NK-92 (cell line): ENCODE data around the gene ARHGEF4.
"Not testable (repeated sequence)": the region's sequence is repeated elsewhere in the genome, so short reads cannot be mapped to it uniquely, and the experiment has no call there.

Source experiments
- DNase-seq: peaks from one replicate; lab custom pipeline; 2025; ENCODE audit not compliant: unreplicated experiment; lab: John Stamatoyannopoulos, UW

ARHGEF4 gene

GRCh38 chr2:130966149-130966774, 129.5 kb downstream of the ARHGEF4 start:
- no peak for DNase-seq

GRCh38 chr2:130966775-130967490, 130.2 kb downstream of the ARHGEF4 start:
- no peak for DNase-seq

DNA sequence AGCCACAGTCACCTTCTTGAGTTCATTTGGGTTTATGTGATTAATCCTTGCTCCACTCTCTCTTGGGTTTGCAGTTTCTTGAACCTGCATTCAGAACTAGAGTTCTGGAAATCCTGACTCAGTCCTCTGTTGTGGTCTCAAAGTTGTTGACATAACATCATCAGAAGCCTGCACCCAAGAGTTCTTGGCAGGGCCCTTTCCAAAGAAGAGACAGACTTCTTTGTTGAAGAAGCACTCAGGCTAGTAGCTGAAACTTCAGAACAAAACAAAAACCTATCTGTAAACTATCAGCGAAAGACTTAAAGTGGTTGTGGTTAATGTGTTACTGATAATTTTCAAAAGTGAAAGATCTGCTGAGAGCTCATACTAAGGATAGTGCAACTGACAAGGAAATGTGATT, 135.7 kb downstream of the ARHGEF4 start:
- DNase-seq, result no peak

GRCh38 chr2:130975729-130976128, 139.0 kb downstream of the ARHGEF4 start:
- DNase-seq, result no peak

DNA sequence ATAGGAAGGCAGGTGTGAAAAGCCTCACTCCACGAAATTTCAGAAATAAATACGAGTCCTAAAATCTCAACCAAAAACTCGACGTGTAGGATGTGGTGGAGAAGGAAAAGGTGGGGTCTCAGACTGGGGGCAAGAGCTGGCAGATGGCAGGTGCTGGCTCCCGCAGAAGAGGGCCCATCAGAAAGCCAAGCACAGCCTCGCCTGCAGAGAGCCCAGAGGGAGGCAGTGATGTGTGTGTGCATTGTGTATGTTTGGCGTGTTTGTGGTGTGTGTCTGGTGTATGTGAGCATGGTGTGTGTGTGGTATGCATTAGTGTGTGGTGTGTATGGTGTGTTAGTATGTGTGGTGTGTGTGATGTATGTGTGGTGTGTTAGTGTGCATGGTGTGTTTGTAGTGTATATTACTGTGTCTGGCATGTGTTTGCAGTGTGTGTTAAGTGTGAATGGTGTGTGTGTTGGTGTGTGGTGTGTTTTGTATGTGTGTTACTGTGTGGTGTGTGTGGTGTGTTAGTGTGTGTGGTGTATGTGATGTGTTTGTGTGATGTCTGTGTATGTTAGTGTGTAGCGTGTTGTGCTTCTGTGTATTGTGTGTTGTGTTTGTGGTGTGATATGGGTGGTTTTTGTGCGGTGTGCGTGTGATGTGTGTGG, 140.0 kb downstream of the ARHGEF4 start:
- DNase-seq, result no peak

DNA sequence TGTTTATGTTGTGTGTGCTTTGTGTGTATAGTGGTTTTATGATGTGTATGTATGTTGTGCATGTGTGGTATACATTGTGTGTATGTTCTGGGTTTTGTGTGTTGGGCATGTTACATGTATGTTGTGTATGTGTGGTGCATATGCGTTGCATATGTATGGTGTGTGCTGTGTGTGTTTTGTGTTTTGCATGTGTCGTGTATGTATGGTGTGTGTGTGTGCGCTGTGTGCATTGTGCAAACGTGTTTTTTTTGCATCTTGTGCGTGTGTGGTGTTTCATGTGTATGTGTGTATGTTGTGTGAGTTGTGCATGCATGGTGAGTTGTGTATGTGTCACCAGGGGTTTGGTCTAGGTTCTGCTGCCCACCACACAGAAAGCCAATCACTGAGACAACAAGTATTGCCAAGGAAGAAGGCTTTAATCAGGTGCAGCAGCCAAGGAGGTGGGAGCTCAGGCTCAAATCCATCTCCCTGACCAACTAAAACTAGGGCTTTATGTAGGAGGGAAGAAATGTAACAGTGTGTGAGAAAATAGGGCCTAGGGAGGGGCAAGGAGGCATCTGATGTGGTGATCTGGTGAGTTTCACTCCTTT, 140.8 kb downstream of the ARHGEF4 start:
- no peak for DNase-seq

DNA sequence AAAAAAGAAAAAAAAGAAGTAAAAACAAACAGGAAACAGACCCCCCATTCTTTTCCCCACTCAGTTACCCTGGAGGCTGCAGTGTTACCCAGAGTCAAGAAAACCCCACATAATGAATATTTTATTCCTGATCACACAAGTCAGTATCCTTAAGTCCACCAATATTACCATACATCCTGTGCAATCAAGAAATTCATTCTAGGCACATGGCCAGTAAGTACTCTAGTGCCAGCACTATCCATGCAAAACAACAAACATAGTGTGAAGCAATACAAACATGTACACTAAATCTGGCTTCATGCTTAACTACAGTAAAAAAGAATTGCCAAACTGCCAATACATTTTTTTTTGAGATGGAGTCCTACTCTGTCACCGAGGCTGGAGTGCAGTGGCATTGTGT, 145.0 kb downstream of the ARHGEF4 start:
- DNase-seq, result no peak

DNA sequence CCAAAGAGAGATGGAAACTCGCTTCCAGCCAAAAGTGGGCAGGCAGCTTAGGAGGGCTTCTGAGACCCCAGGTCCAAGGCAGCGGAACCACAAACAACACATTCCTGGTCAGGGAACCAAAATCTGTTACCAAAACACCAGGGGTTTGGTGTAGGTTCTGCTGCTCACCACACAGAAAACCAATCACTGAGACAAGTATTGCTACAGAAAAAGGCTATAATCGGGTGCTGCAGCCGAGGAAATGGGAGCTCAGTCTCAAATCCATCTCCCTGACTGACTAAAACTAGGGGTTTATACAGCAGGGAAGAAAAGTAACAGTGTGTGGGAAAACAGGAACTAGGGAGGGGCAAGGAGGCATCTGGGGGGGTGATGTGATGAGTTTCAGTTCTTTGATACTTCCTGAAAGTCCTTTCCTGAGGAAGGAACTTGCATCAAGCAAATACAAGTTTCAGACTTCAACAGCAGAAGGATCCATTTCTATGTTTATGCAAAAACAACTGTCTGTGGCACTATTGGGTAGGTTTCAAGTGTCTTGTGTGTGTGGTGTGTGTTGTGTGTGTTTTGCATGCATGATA, 148.6 kb downstream of the ARHGEF4 start:
- no peak for DNase-seq

GRCh38 chr2:130985831-130986649, 149.3 kb downstream of the ARHGEF4 start:
- DNase-seq, result no peak

DNA sequence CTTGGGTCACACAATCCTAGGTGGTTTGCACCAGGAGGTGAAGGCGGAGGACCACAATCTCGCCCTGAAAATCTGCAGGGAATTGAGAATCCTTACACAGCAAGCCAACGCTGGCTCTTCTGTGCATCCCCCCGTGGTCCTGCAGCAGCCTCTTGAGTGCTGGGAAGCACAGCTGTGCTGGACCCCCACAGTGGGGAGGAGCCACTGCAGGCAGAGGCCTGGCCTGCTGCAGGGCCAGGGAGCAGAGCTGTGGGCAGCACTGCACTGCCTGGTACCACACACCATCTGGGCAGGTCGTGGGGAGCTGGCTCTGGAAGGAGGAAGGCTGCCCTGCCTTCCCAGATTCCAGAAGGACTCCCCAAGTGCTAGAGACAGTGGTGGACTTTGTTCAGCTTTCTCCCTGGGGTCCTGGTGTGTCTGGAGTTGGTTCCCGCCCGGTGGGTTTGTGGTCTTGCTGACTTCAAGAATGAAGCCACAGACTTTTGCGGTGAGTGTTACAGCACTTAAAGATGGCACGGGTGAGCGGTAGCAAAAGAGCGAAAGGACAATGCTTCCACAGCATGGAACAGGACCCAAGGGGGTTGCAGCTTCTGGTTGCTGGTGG, 150.3 kb downstream of the ARHGEF4 start:
- DNase-seq, result no peak

GRCh38 chr2:130987519-130988425, 151.1 kb downstream of the ARHGEF4 start:
- no peak for DNase-seq

DNA sequence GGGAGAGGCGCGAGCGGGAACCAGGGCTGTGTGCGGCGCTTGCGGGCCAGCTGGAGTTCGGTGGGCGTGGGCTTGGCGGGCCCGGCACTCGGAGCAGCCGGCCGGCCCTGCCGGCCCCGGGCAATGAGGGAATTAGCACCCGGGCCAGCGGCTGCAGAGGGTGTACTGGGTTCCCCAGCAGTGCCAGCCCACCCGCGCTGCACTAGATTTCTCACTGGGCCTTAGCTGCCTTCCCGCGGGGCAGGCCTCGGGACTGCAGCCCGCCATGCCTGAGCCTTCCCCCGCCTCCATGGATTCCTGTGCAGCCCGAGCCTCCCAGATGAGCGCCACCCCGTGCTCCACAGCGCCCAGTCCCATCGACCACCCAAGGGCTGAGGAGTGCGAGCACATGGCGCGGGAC, 154.7 kb downstream of the ARHGEF4 start:
- not testable (repeated sequence) for DNase-seq

GRCh38 chr2:130992003-130992402, 155.3 kb downstream of the ARHGEF4 start:
- DNase-seq, result not testable (repeated sequence)

- DNase-seq, result no peak
Measured at GRCh38 chr2:130996691-130997090, 160.0 kb downstream of the ARHGEF4 start.

DNA sequence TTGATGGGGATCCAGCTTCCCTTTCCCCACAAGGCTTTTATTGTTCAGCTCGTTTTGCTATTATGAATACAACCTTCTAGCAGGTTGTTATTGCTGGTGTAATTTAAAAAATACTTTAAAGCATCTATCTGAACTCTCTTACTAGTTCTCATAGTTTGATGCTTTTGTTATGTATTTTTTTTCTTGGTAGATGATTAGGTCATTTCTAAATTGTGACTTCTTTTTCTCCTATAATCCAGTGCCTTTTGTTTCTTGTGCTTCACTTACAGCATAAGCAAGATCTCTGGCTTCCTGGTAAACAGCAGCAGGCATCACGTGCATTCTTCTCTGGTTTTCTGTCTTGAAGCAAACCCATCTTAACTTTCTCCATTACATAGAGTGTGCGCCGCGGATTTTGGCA, 160.5 kb downstream of the ARHGEF4 start:
- no peak for DNase-seq

DNA sequence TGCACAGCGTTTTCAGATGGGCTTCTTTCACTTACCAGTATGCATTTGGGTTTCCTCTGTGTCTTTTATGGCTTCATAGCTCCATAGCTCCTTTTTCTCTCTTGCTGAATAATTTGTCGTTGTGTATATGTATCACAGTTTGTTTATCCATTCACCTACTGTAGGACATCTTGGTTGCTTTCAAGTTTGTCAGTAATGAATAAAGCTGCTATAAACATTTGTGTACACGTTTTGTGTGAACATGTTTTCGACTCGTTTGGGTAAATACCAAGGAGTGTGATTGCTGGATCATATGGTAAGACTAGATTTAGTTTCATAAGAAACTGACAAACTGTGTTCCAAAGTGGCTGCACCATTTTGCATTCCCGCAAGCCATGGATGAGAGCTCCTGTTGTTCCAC, 161.8 kb downstream of the ARHGEF4 start:
- no peak for DNase-seq

- DNase-seq, result no peak
Measured at GRCh38 chr2:131004446-131005209, 167.9 kb downstream of the ARHGEF4 start.

DNA sequence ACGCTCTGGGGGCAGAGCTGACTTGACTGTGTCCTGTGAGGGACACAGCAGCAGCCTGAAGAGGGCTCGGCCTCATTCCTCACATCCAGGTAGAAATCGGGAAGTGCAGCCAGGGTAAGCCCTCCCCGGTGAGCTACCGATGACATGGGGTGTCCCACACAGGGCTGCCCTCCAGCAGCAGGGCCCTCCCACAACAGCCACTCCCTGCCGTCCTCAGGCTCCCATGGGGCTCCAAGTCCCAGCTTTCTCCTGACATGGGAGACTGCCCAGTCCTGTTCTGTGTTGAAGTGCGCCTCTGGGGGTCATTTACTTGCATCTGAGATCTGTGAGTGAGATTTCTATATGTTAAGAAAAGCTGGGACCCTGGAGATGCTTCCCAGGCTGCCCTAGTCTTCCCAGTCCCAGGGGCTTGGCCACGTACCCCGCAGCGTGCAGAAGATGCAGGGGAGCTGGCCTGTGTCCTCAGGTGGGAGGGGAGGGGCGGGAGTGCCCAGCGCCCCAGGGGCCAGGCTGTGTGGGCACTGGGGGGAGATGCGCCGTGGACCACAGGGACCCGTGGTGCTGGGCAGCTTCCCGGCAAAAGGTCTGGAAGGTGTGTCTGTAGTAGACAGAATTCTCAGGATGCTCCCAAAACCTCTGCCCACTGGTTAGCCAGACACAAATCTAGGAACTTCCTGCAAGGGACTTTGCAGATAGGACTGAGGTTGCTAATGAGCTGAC, 168.7 kb downstream of the ARHGEF4 start:
- DNase-seq, result no peak
